Liver (tissue), 9 donors: ENCODE measurements around the gene IRF9. TPM values are rescaled to one million over a fixed set of nuclear protein-coding genes. Genes with fewer than 3 reads are reported as not detected.

Experiments used
- DNase-seq: peaks from one replicate; pipeline ENCODE4 v3.0.0-alpha.2; 2017; ENCODE audit warnings: low spot score
- H3K27ac ChIP-seq, 2 donors: one replicate each; pipeline ENCODE4 v1.7.0; 2013; ENCODE audit warnings: inconsistent platforms in 2 of 2, low read length in 2 of 2, control low read depth in 1 of 2, low read depth in 1 of 2, mild to moderate bottlenecking in 1 of 2
- H3K27me3 ChIP-seq, 4 donors: one replicate each; pipeline versions ENCODE4 v1.6.1 to v1.7.0; 2013; ENCODE audit warnings: low read length in 3 of 4, inconsistent platforms in 1 of 4, mild to moderate bottlenecking in 1 of 4, moderate library complexity in 1 of 4; ENCODE audit not compliant: control insufficient read depth in 4 of 4, insufficient read depth in 4 of 4
- H3K36me3 ChIP-seq, 4 donors: one replicate each; pipeline versions ENCODE4 v1.6.1 to v1.7.0; 2013; ENCODE audit warnings: low read length in 3 of 4, mild to moderate bottlenecking in 3 of 4, low read depth in 1 of 4, moderate library complexity in 1 of 4; ENCODE audit not compliant: control insufficient read depth in 4 of 4, insufficient read depth in 3 of 4
- H3K4me1 ChIP-seq, 4 donors: one replicate each; pipeline versions ENCODE4 v1.6.1 to v1.7.0; 2013; ENCODE audit warnings: low read length in 3 of 4, mild to moderate bottlenecking in 3 of 4, moderate library complexity in 1 of 4; ENCODE audit not compliant: control insufficient read depth in 4 of 4, insufficient read depth in 4 of 4
- H3K4me3 ChIP-seq, 3 donors: one replicate each; pipeline versions ENCODE4 v1.6.1 to v1.7.0; 2013; ENCODE audit warnings: low read length in 3 of 3, control low read depth in 1 of 3, low read depth in 1 of 3, mild to moderate bottlenecking in 1 of 3
- H3K9ac ChIP-seq, 2 donors: one replicate each; pipeline ENCODE4 v1.7.0; 2013; ENCODE audit warnings: low read length in 2 of 2, mild to moderate bottlenecking in 2 of 2, moderate library complexity in 2 of 2, control low read depth in 1 of 2, low read depth in 1 of 2
- H3K9me3 ChIP-seq, 4 donors: one replicate each; pipeline versions ENCODE4 v1.6.1 to v1.7.0; 2013; ENCODE audit warnings: low read length in 3 of 4; ENCODE audit not compliant: control insufficient read depth in 4 of 4
- ATF3 ChIP-seq: IDR thresholded peaks from 2 replicates; pipeline ENCODE4 v1.6.1; 2016; ENCODE audit warnings: antibody characterized with exemption
- EGR1 ChIP-seq, 2 donors: IDR thresholded peaks; 2 replicates each; pipeline ENCODE4 v1.6.1; 2016 to 2018; ENCODE audit warnings: antibody characterized with exemption in 2 of 2, low read depth in 2 of 2
- FOXA1 ChIP-seq: IDR thresholded peaks from 2 replicates; pipeline ENCODE4 v1.6.1; 2016; ENCODE audit warnings: antibody characterized with exemption
- FOXA2 ChIP-seq: IDR thresholded peaks from 2 replicates; pipeline ENCODE4 v1.6.1; 2016; ENCODE audit warnings: antibody characterized with exemption
- GABPA ChIP-seq, 2 donors: IDR thresholded peaks in 1 of 2; conservative IDR thresholded peaks in 1 of 2; 2 replicates each; pipeline ENCODE4 v1.6.1; 2016; ENCODE audit warnings: antibody characterized with exemption in 2 of 2, mild to moderate bottlenecking in 1 of 2, moderate library complexity in 1 of 2
- HNF4A ChIP-seq, 2 donors: conservative IDR thresholded peaks; 2 replicates each; pipeline ENCODE4 v1.6.1; 2016; ENCODE audit warnings: antibody characterized with exemption in 2 of 2, mild to moderate bottlenecking in 2 of 2
- JUND ChIP-seq, 2 donors: IDR thresholded peaks; 2 replicates each; pipeline ENCODE4 v1.6.1; 2016; ENCODE audit warnings: antibody characterized with exemption in 2 of 2
- MAX ChIP-seq: IDR thresholded peaks from 2 replicates; pipeline ENCODE4 v1.6.1; 2016; ENCODE audit warnings: antibody characterized with exemption
- NR2F2 ChIP-seq: IDR thresholded peaks from 2 replicates; pipeline ENCODE4 v1.6.1; 2016; ENCODE audit warnings: antibody characterized with exemption
- RAD21 ChIP-seq, 2 donors: IDR thresholded peaks; 2 replicates each; pipeline ENCODE4 v1.6.1; 2016; ENCODE audit warnings: antibody characterized with exemption in 2 of 2, mild to moderate bottlenecking in 2 of 2
- RXRA ChIP-seq, 2 donors: IDR thresholded peaks; 2 replicates each; pipeline ENCODE4 v1.6.1; 2017 to 2018; ENCODE audit warnings: antibody characterized with exemption in 2 of 2, mild to moderate bottlenecking in 1 of 2
- SP1 ChIP-seq: IDR thresholded peaks from 2 replicates; pipeline ENCODE4 v1.6.1; 2018; ENCODE audit warnings: antibody characterized with exemption, mild to moderate bottlenecking
- TAF1 ChIP-seq: conservative IDR thresholded peaks from 2 replicates; pipeline ENCODE4 v1.6.1; 2016; ENCODE audit warnings: antibody characterized with exemption, mild to moderate bottlenecking
- YY1 ChIP-seq: IDR thresholded peaks from 2 replicates; pipeline ENCODE4 v1.6.1; 2016; ENCODE audit warnings: antibody characterized with exemption, mild to moderate bottlenecking
- WGBS: extraction: QIAGEN DNeasy Blood & Tissue Kit; methylation state at CpG from one replicate; pipeline ENCODE4 v1.1.7; 2013; 5-methylcytosine and 5-hydroxymethylcytosine counted together
- polyA plus RNA-seq, 2 donors: library from polyadenylated mRNA; stranded (reverse) in 1 of 2; unstranded in 1 of 2; fragments of 200-250 nt in 1 of 2; fragments of >200 nt in 1 of 2; fragmentation: Nextera tagmentation in 1 of 2; extraction: Ambion mirVana in 1 of 2; gene quantifications; one replicate each; pipeline versions ENCODE4 v1.2.1 to v1.2.3, GENCODE V29; 2013 to 2015
- total RNA-seq, 2 donors: library from RNA; depleted of rRNA; stranded (reverse); fragments of >200 nt; gene quantifications; one replicate each; pipeline ENCODE4 v1.2.3, GENCODE V29; 2014
- TF ChIP-seq, protein P1 (sequence below): IDR thresholded peaks from 2 replicates; pipeline ENCODE4 v1.6.1; 2016; ENCODE audit warnings: antibody characterized with exemption
- donor health status: healthy.
- donor health status: healthy.
- donor health status: healthy.
- donor health status: healthy.
- donor health status: healthy.

The IRF9 gene
- total and polyA plus RNA-seq, 4 donors: 37.9 to 60.9 (median 51.0) TPM

GRCh38 chr14:24194186-24194872 is 33.3 kb downstream of the IRF9 start:
- Histone ChIP-seq H3K9ac (peak overlapping the region; percentile 1 to 76), H3K4me3 (peak overlapping the region; percentile 79 to 94 (median 93)), H3K27ac (peak overlapping the region; percentile 99), H3K36me3 (peaks cover 4 to 17% (median 10%) of the 10 kb centered on the region in 4 donors), H3K27me3 (no peaks in the 10 kb centered on the region), H3K4me1 (peaks cover 0 to 29% (median 24%) of the 10 kb centered on the region in 4 donors), H3K9me3 (no peaks in the 10 kb centered on the region)
- TF ChIP-seq RXRA (IDR thresholded peaks at IDR 0.05): no peak
- TF ChIP-seq ATF3: no peak
- TF ChIP-seq JUND (IDR thresholded peaks at IDR 0.05): no peak
- no peak for TF ChIP-seq RAD21 (IDR thresholded peaks at IDR 0.05)
- no peak for TF ChIP-seq TAF1
- no peak for TF ChIP-seq YY1
- no peak for DNase-seq
- 90% methylated on average over 7 of the region's 7 CpGs for WGBS

GRCh38 chr14:24194873-24195185 is 33.8 kb downstream of the IRF9 start:
- Histone ChIP-seq H3K36me3 (peaks cover 4 to 17% (median 9%) of the 10 kb centered on the region in 4 donors), H3K27me3 (no peaks in the 10 kb centered on the region), H3K4me1 (peaks cover 0 to 29% (median 23%) of the 10 kb centered on the region in 4 donors), H3K9me3 (no peaks in the 10 kb centered on the region), H3K4me3 (peak overlapping the region; percentile 79 to 94 (median 93)), H3K9ac (peak overlapping the region; percentile 76 to 97), H3K27ac (peak overlapping the region; percentile 99)
- TF ChIP-seq YY1 (no peak), FOXA1 (no peak), JUND (IDR thresholded peaks at IDR 0.05) (no peak), ATF3 (no peak), RXRA (IDR thresholded peaks at IDR 0.05) (no peak), FOXA2 (no peak), SP1 (no peak), NR2F2 (no peak), RAD21 (IDR thresholded peaks at IDR 0.05) (no peak), MAX (no peak), GABPA (IDR thresholded peaks at IDR 0.05 in 1 of 2, conservative IDR thresholded peaks at IDR 0.05 in 1 of 2) (no peak), TAF1 (no peak), HNF4A (conservative IDR thresholded peaks at IDR 0.05) (no peak), EGR1 (IDR thresholded peaks at IDR 0.05; ENCODE audit: low read depth in 2 of 2) (no peak)
- TF ChIP-seq, protein P1, sequence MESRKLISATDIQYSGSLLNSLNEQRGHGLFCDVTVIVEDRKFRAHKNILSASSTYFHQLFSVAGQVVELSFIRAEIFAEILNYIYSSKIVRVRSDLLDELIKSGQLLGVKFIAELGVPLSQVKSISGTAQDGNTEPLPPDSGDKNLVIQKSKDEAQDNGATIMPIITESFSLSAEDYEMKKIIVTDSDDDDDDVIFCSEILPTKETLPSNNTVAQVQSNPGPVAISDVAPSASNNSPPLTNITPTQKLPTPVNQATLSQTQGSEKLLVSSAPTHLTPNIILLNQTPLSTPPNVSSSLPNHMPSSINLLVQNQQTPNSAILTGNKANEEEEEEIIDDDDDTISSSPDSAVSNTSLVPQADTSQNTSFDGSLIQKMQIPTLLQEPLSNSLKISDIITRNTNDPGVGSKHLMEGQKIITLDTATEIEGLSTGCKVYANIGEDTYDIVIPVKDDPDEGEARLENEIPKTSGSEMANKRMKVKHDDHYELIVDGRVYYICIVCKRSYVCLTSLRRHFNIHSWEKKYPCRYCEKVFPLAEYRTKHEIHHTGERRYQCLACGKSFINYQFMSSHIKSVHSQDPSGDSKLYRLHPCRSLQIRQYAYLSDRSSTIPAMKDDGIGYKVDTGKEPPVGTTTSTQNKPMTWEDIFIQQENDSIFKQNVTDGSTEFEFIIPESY: no peak
- DNase-seq: no peak
- WGBS: 48% methylated on average over 8 of the region's 8 CpGs
